ENCODE data around the gene LIX1L.
A peak's percentile ranks its signal among the peaks of the same experiment; 100 is the strongest.

LIX1L gene

GRCh38 chr1:145918992-145919939 is 38.6 kb downstream of the LIX1L start:
- Histone ChIP-seq H3K4me3 (ENCODE audit: low read depth, low read length) (peak overlapping the region; percentile 67), H3K23ac (ENCODE audit: low read length) (no peak overlapping the region), H3K4ac (ENCODE audit: low read depth, low read length) (no peak overlapping the region), H2BK12ac (ENCODE audit: low read length) (no peak overlapping the region), H3K36me3 (ENCODE audit: control insufficient read depth in 1 of 2, insufficient read depth in 2 of 2, low read length in 2 of 2) (peaks cover 3 to 6% of the 10 kb centered on the region in 2 experiments), H4K8ac (ENCODE audit: low read depth, low read length) (peak overlapping the region; percentile 24), H2AFZ (ENCODE audit: insufficient read depth, low read length, poor library complexity) (peak overlapping the region; percentile 18), H3K27ac (ENCODE audit: low read depth, low read length) (no peak overlapping the region), H3K79me1 (ENCODE audit: low read length) (peaks cover 6% of the 10 kb centered on the region), H3K79me2 (ENCODE audit: control insufficient read depth, insufficient read depth, low read length, poor library complexity) (peaks cover 4% of the 10 kb centered on the region), H2BK120ac (ENCODE audit: insufficient read depth, low read length, poor library complexity) (no peak overlapping the region), H3K14ac (ENCODE audit: low read length) (no peak overlapping the region), H3K4me2 (ENCODE audit: low read length) (peak overlapping the region; percentile 82), H3K18ac (ENCODE audit: low read length) (no peak overlapping the region), H2BK5ac (ENCODE audit: low read depth, low read length, poor library complexity) (no peak overlapping the region), H3K4me1 (ENCODE audit: control insufficient read depth in 1 of 2, insufficient read depth in 2 of 2, low read length in 2 of 2) (peaks cover 7 to 16% of the 10 kb centered on the region in 2 experiments), H3K9ac (ENCODE audit: low read length) (peak overlapping the region; percentile 32), H2AK5ac (ENCODE audit: low read length) (no peak overlapping the region), H4K12ac (ENCODE audit: low read depth, low read length) (no peak overlapping the region), H3K27me3 (ENCODE audit: insufficient read depth, low read length) (no peaks in the 10 kb centered on the region), H4K91ac (ENCODE audit: low read depth, low read length) (no peak overlapping the region), H3K9me3 (ENCODE audit: insufficient read depth, low read depth, low read length) (no peaks in the 10 kb centered on the region)
- no CpG with 5 or more reads among the region's 33 CpGs for WGBS (ENCODE audit: extremely low coverage, insufficient coverage, insufficient read length)
- peak; percentile 33 to 59 for DNase-seq

- Histone ChIP-seq H3K14ac (ENCODE audit: low read length) (peak within 1 kb of the TSS; percentile 86), H3K27ac (ENCODE audit: low read depth, low read length) (no peak within 1 kb of the TSS), H2AK5ac (ENCODE audit: low read length) (peak within 1 kb of the TSS; percentile 40), H3K18ac (ENCODE audit: low read length) (peak within 1 kb of the TSS; percentile 61), H3K4me2 (ENCODE audit: low read length) (peak within 1 kb of the TSS; percentile 82), H2BK12ac (ENCODE audit: low read length) (no peak within 1 kb of the TSS), H3K9ac (ENCODE audit: low read length) (peak within 1 kb of the TSS; percentile 75), H3K23ac (ENCODE audit: low read length) (no peak within 1 kb of the TSS), H3K36me3 (ENCODE audit: control insufficient read depth in 1 of 2, insufficient read depth in 2 of 2, low read length in 2 of 2) (peaks cover 0 to 2% of the 10 kb centered on the region in 2 experiments), H3K9me3 (ENCODE audit: insufficient read depth, low read depth, low read length) (no peaks in the 10 kb centered on the region), H2BK5ac (ENCODE audit: low read depth, low read length, poor library complexity) (no peak within 1 kb of the TSS), H3K4me3 (ENCODE audit: low read depth, low read length) (peak within 1 kb of the TSS; percentile 82), H2BK120ac (ENCODE audit: insufficient read depth, low read length, poor library complexity) (peak within 1 kb of the TSS; percentile 38), H2AFZ (ENCODE audit: insufficient read depth, low read length, poor library complexity) (peak within 1 kb of the TSS; percentile 90), H3K4me1 (ENCODE audit: control insufficient read depth in 1 of 2, insufficient read depth in 2 of 2, low read length in 2 of 2) (peaks cover 7 to 16% of the 10 kb centered on the region in 2 experiments), H4K8ac (ENCODE audit: low read depth, low read length) (peak within 1 kb of the TSS; percentile 88), H4K91ac (ENCODE audit: low read depth, low read length) (peak within 1 kb of the TSS; percentile 37), H3K79me2 (ENCODE audit: control insufficient read depth, insufficient read depth, low read length, poor library complexity) (peaks cover 4% of the 10 kb centered on the region), H3K27me3 (ENCODE audit: insufficient read depth, low read length) (no peaks in the 10 kb centered on the region), H4K12ac (ENCODE audit: low read depth, low read length) (peak within 1 kb of the TSS; percentile 59), H3K4ac (ENCODE audit: low read depth, low read length) (peak within 1 kb of the TSS; percentile 75), H3K79me1 (ENCODE audit: low read length) (peaks cover 6% of the 10 kb centered on the region)
- no CpG with 5 or more reads among the region's 51 CpGs for WGBS (ENCODE audit: extremely low coverage, insufficient coverage, insufficient read length)
- DNase-seq: peak; percentile 82 to 88
Observed at GRCh38 chr1:145918144-145918991, 39.4 kb downstream of the LIX1L start, which contains the start of gene PEX11B. TSS of gene PEX11B (minus strand) at chr1:145918717. CDS start at chr1:145918688, 29 bp downstream.

GRCh38 chr1:145917595-145917994 is 40.2 kb downstream of the LIX1L start:
- Histone ChIP-seq H3K4me1 (ENCODE audit: control insufficient read depth in 1 of 2, insufficient read depth in 2 of 2, low read length in 2 of 2) (peaks cover 7 to 16% of the 10 kb centered on the region in 2 experiments), H4K12ac (ENCODE audit: low read depth, low read length) (no peak overlapping the region), H3K9ac (ENCODE audit: low read length) (no peak overlapping the region), H3K14ac (ENCODE audit: low read length) (no peak overlapping the region), H3K79me2 (ENCODE audit: control insufficient read depth, insufficient read depth, low read length, poor library complexity) (peaks cover 4% of the 10 kb centered on the region), H3K36me3 (ENCODE audit: control insufficient read depth in 1 of 2, insufficient read depth in 2 of 2, low read length in 2 of 2) (peaks cover 0 to 2% of the 10 kb centered on the region in 2 experiments), H2BK12ac (ENCODE audit: low read length) (no peak overlapping the region), H3K4ac (ENCODE audit: low read depth, low read length) (no peak overlapping the region), H2AFZ (ENCODE audit: insufficient read depth, low read length, poor library complexity) (no peak overlapping the region), H4K91ac (ENCODE audit: low read depth, low read length) (no peak overlapping the region), H3K18ac (ENCODE audit: low read length) (no peak overlapping the region), H2BK120ac (ENCODE audit: insufficient read depth, low read length, poor library complexity) (no peak overlapping the region), H4K8ac (ENCODE audit: low read depth, low read length) (no peak overlapping the region), H2AK5ac (ENCODE audit: low read length) (no peak overlapping the region), H3K27ac (ENCODE audit: low read depth, low read length) (no peak overlapping the region), H3K9me3 (ENCODE audit: insufficient read depth, low read depth, low read length) (no peaks in the 10 kb centered on the region), H2BK5ac (ENCODE audit: low read depth, low read length, poor library complexity) (no peak overlapping the region), H3K4me2 (ENCODE audit: low read length) (peak overlapping the region; percentile 82), H3K79me1 (ENCODE audit: low read length) (peaks cover 6% of the 10 kb centered on the region), H3K23ac (ENCODE audit: low read length) (no peak overlapping the region), H3K27me3 (ENCODE audit: insufficient read depth, low read length) (no peaks in the 10 kb centered on the region), H3K4me3 (ENCODE audit: low read depth, low read length) (no peak overlapping the region)
- WGBS (ENCODE audit: extremely low coverage, insufficient coverage, insufficient read length): no CpG with 5 or more reads among the region's 5 CpGs
- DNase-seq: no peak

- no peak overlapping the region for H3K4me3 ChIP-seq (ENCODE audit: low read depth, low read length)
- H3K18ac ChIP-seq (ENCODE audit: low read length): no peak overlapping the region
- no peaks in the 10 kb centered on the region for H3K27me3 ChIP-seq (ENCODE audit: insufficient read depth, low read length)
- H3K23ac ChIP-seq (ENCODE audit: low read length): no peak overlapping the region
- peaks cover 4% of the 10 kb centered on the region for H3K79me2 ChIP-seq (ENCODE audit: control insufficient read depth, insufficient read depth, low read length, poor library complexity)
- H3K4ac ChIP-seq (ENCODE audit: low read depth, low read length): no peak overlapping the region
- H3K36me3 ChIP-seq (ENCODE audit: control insufficient read depth in 1 of 2, insufficient read depth in 2 of 2, low read length in 2 of 2): peaks cover 5 to 8% of the 10 kb centered on the region in 2 experiments
- H3K9ac ChIP-seq (ENCODE audit: low read length): no peak overlapping the region
- H2AFZ ChIP-seq (ENCODE audit: insufficient read depth, low read length, poor library complexity): no peak overlapping the region
- H3K4me2 ChIP-seq (ENCODE audit: low read length): no peak overlapping the region
- H2AK5ac ChIP-seq (ENCODE audit: low read length): no peak overlapping the region
- H3K27ac ChIP-seq (ENCODE audit: low read depth, low read length): no peak overlapping the region
- H4K91ac ChIP-seq (ENCODE audit: low read depth, low read length): no peak overlapping the region
- no CpG with 5 or more reads among the region's 5 CpGs for WGBS (ENCODE audit: extremely low coverage, insufficient coverage, insufficient read length)
- no peak overlapping the region for H3K14ac ChIP-seq (ENCODE audit: low read length)
- H3K9me3 ChIP-seq (ENCODE audit: insufficient read depth, low read depth, low read length): no peaks in the 10 kb centered on the region
- no peak for DNase-seq
- H4K12ac ChIP-seq (ENCODE audit: low read depth, low read length): no peak overlapping the region
- H4K8ac ChIP-seq (ENCODE audit: low read depth, low read length): no peak overlapping the region
- H2BK5ac ChIP-seq (ENCODE audit: low read depth, low read length, poor library complexity): no peak overlapping the region
- no peak overlapping the region for H2BK12ac ChIP-seq (ENCODE audit: low read length)
- no peak overlapping the region for H2BK120ac ChIP-seq (ENCODE audit: insufficient read depth, low read length, poor library complexity)
- peaks cover 7 to 16% of the 10 kb centered on the region in 2 experiments for H3K4me1 ChIP-seq (ENCODE audit: control insufficient read depth in 1 of 2, insufficient read depth in 2 of 2, low read length in 2 of 2)
- peaks cover 6% of the 10 kb centered on the region for H3K79me1 ChIP-seq (ENCODE audit: low read length)
Observed at GRCh38 chr1:145916745-145917144, 41.1 kb downstream of the LIX1L start.

Measured in trophoblast cell (in vitro differentiated cells and primary cell).